ENCODE data around the gene LYL1. TPM values are rescaled to one million over a fixed set of nuclear protein-coding genes. Genes with fewer than 3 reads are reported as not detected.

Gene LYL1
- total and polyA plus RNA-seq, 11 donors = 5.2 to 19.1 (median 8.3) TPM

- intact Hi-C loops (cut with DNase I) = no loop called here
- peak in 1 of 5 donors; percentile 49 for DNase-seq
- H3K4me3 ChIP-seq = no peak overlapping the region
- TF ChIP-seq POLR2A (IDR thresholded peaks at IDR 0.05) (no peak), CTCF (IDR thresholded peaks at IDR 0.05) (no peak)
- 11 to 27% (median 18%) methylated on average over 7 of the region's 7 CpGs for WGBS, 4 donors
- peaks cover 0 to 66% (median 23%) of the 10 kb centered on the region in 9 donors for H3K36me3 ChIP-seq
- H3K4me1 ChIP-seq = peaks cover 0 to 55% (median 28%) of the 10 kb centered on the region in 12 donors
- peak overlapping the region in 10 of 12 donors; percentile 1 to 64 (median 36) for H3K27ac ChIP-seq
- H3K27me3 ChIP-seq = no peaks in the 10 kb centered on the region
- H3K9me3 ChIP-seq = no peaks in the 10 kb centered on the region
- ATAC-seq = peak; percentile 29 to 47 (median 36)
Measured at GRCh38 chr19:13085666-13086065, 17.0 kb downstream of the LYL1 start.

GRCh38 chr19:13083627-13084026 is 19.0 kb downstream of the LYL1 start:
- no peak for DNase-seq
- H3K4me1 ChIP-seq = peaks cover 4 to 54% (median 35%) of the 10 kb centered on the region in 12 donors
- no peak for TF ChIP-seq CTCF (IDR thresholded peaks at IDR 0.05)
- TF ChIP-seq POLR2A (IDR thresholded peaks at IDR 0.05) = no peak

GRCh38 chr19:13083008-13083404 is 19.7 kb downstream of the LYL1 start:
- H3K4me3 ChIP-seq = no peak overlapping the region
- DNase-seq (no peak), ATAC-seq (no peak)
- peaks cover 0 to 58% (median 18%) of the 10 kb centered on the region in 9 donors for H3K36me3 ChIP-seq
- H3K4me1 ChIP-seq = peaks cover 5 to 61% (median 41%) of the 10 kb centered on the region in 12 donors
- H3K27ac ChIP-seq = peak overlapping the region in 8 of 12 donors; percentile 17 to 63 (median 46)
- intact Hi-C loops (cut with DNase I) = no loop called here
- no peaks in the 10 kb centered on the region for H3K9me3 ChIP-seq
- WGBS, 4 donors = 78 to 81% (median 80%) methylated on average over 7 of the region's 7 CpGs
- TF ChIP-seq CTCF (IDR thresholded peaks at IDR 0.05) = no peak
- no peak for TF ChIP-seq POLR2A (IDR thresholded peaks at IDR 0.05)
- no peaks in the 10 kb centered on the region for H3K27me3 ChIP-seq

More at GRCh38 chr19:13083627-13084026, 19.0 kb downstream of the LYL1 start:
- Histone ChIP-seq H3K4me3 (no peak overlapping the region), H3K27ac (peak overlapping the region in 2 of 12 donors; percentile 60 to 63), H3K27me3 (no peaks in the 10 kb centered on the region), H3K36me3 (peaks cover 0 to 58% (median 20%) of the 10 kb centered on the region in 9 donors), H3K9me3 (no peaks in the 10 kb centered on the region)
- ATAC-seq = no peak
- intact Hi-C loops (cut with DNase I) = loop anchor here in 1 of 10 donors (1.0 kb wide), 1 partner anchor 20 kb away; no protein-coding TSS in a partner anchor
- WGBS, 4 donors = 67 to 96% (median 88%) methylated on average over 3 to 9 of the region's 9 CpGs

GRCh38 chr19:13082192-13083007 is 20.3 kb downstream of the LYL1 start:
- Histone ChIP-seq H3K9me3 (no peaks in the 10 kb centered on the region), H3K36me3 (peaks cover 0 to 58% (median 15%) of the 10 kb centered on the region in 9 donors), H3K27me3 (no peaks in the 10 kb centered on the region), H3K4me1 (peaks cover 5 to 67% (median 47%) of the 10 kb centered on the region in 12 donors), H3K4me3 (no peak overlapping the region), H3K27ac (peak overlapping the region in 10 of 12 donors; percentile 6 to 63 (median 46))
- DNase-seq (peak in 2 of 5 donors; percentile 50 to 53), ATAC-seq (peak; percentile 22 to 54 (median 47))
- TF ChIP-seq POLR2A (IDR thresholded peaks at IDR 0.05) (no peak), CTCF (IDR thresholded peaks at IDR 0.05) (peak in 9 of 12 donors; percentile 16 to 56 (median 40))
- intact Hi-C loops (cut with DNase I) = no loop called here
- WGBS, 4 donors = 58 to 65% (median 61%) methylated on average over 7 to 14 of the region's 14 CpGs
